H9 (cell line): ENCODE measurements around the gene CHML. TPM values are rescaled to one million over a fixed set of nuclear protein-coding genes. Genes with fewer than 3 reads are reported as not detected.

ENCODE experiments used
- DNase-seq: peaks from one replicate; pipeline ENCODE4 v3.0.0-alpha.2; 2017
- H2AFZ ChIP-seq: one replicate; pipeline ENCODE4 v1.6.1; 2013; ENCODE audit warnings: mild to moderate bottlenecking, low read length, control low read depth, moderate library complexity
- H2AK5ac ChIP-seq: 2 replicates; pipeline ENCODE4 v1.6.1; 2013; ENCODE audit warnings: low read length, control low read depth, mixed read lengths; ENCODE audit not compliant: insufficient read length
- H2BK120ac ChIP-seq: one replicate; pipeline ENCODE4 v1.6.1; 2013; ENCODE audit warnings: low read depth, mild to moderate bottlenecking, low read length, control low read depth, inconsistent platforms; ENCODE audit not compliant: poor library complexity, severe bottlenecking
- H2BK12ac ChIP-seq: 2 replicates; pipeline ENCODE4 v1.6.1; 2013; ENCODE audit warnings: low read length, control low read depth, mixed read lengths, low read depth; ENCODE audit not compliant: insufficient read length
- H2BK15ac ChIP-seq: 2 replicates; pipeline ENCODE4 v1.6.1; 2013; ENCODE audit warnings: low read depth, low read length, control low read depth
- H2BK20ac ChIP-seq: one replicate; pipeline ENCODE4 v1.6.1; 2013; ENCODE audit warnings: low read depth, mild to moderate bottlenecking, low read length, control low read depth, inconsistent platforms; ENCODE audit not compliant: poor library complexity, severe bottlenecking
- H2BK5ac ChIP-seq: 2 replicates; pipeline ENCODE4 v1.6.1; 2013; ENCODE audit warnings: low read length, control low read depth, mixed read lengths; ENCODE audit not compliant: insufficient read length
- H3K14ac ChIP-seq: 2 replicates; pipeline ENCODE4 v1.6.1; 2013; ENCODE audit warnings: low read length, control low read depth; ENCODE audit not compliant: insufficient read depth
- H3K18ac ChIP-seq: 2 replicates; pipeline ENCODE4 v1.6.1; 2013; ENCODE audit warnings: low read depth, mild to moderate bottlenecking, mixed read lengths, low read length, control low read depth; ENCODE audit not compliant: insufficient read length
- H3K23ac ChIP-seq: 2 replicates; pipeline ENCODE4 v1.6.1; 2013; ENCODE audit warnings: low read length, control low read depth, mixed read lengths, low read depth; ENCODE audit not compliant: insufficient read length
- H3K23me2 ChIP-seq: 2 replicates; pipeline ENCODE4 v1.6.1; 2013; ENCODE audit warnings: low read depth, mild to moderate bottlenecking, mixed read lengths, low read length, control low read depth; ENCODE audit not compliant: insufficient read length, poor library complexity, severe bottlenecking
- H3K27ac ChIP-seq: 2 replicates; pipeline ENCODE4 v1.5.1; 2013; ENCODE audit warnings: low read length, control low read depth, mixed read lengths, low read depth; ENCODE audit not compliant: insufficient read length
- H3K27me3 ChIP-seq: 2 replicates; pipeline ENCODE4 v1.6.1; 2013; ENCODE audit warnings: low read length, control low read depth, inconsistent platforms; ENCODE audit not compliant: insufficient read depth
- H3K4ac ChIP-seq: 2 replicates; pipeline ENCODE4 v1.6.1; 2013; ENCODE audit warnings: low read depth, mild to moderate bottlenecking, control low read depth, inconsistent platforms, low read length, moderate library complexity
- H3K4me1 ChIP-seq: 2 replicates; pipeline ENCODE4 v1.6.1; 2013; ENCODE audit warnings: low read length, control low read depth, inconsistent platforms; ENCODE audit not compliant: insufficient read depth
- H3K4me2 ChIP-seq: 2 replicates; pipeline ENCODE4 v1.6.1; 2013; ENCODE audit warnings: low read length, control low read depth, mixed read lengths; ENCODE audit not compliant: insufficient read length, insufficient read depth
- H3K56ac ChIP-seq: 2 replicates; pipeline ENCODE4 v1.6.1; 2013; ENCODE audit warnings: low read depth, mild to moderate bottlenecking, mixed read lengths, low read length, control low read depth; ENCODE audit not compliant: insufficient read length
- H3K79me1 ChIP-seq: 2 replicates; pipeline ENCODE4 v1.6.1; 2013; ENCODE audit warnings: low read depth, mild to moderate bottlenecking, moderate library complexity, low read length, control low read depth, inconsistent platforms; ENCODE audit not compliant: insufficient read depth, poor library complexity, severe bottlenecking
- H3K79me2 ChIP-seq: 2 replicates; pipeline ENCODE4 v1.6.1; 2013; ENCODE audit warnings: low read length, control low read depth, inconsistent platforms; ENCODE audit not compliant: insufficient read depth
- H3K9ac ChIP-seq: 2 replicates; pipeline ENCODE4 v1.6.1; 2013; ENCODE audit warnings: low read length, control low read depth, mixed read lengths; ENCODE audit not compliant: insufficient read length; ENCODE audit errors: extremely low read depth
- H3K9me3 ChIP-seq: one replicate; pipeline ENCODE4 v1.6.1; 2013; ENCODE audit warnings: low read depth, low read length, inconsistent platforms; ENCODE audit not compliant: control insufficient read depth
- H3T11ph ChIP-seq: one replicate; pipeline ENCODE4 v1.6.1; 2013; ENCODE audit warnings: mild to moderate bottlenecking, low read length, control low read depth, inconsistent platforms
- H4K20me1 ChIP-seq: one replicate; pipeline ENCODE4 v1.6.1; 2013; ENCODE audit not compliant: control insufficient read depth, insufficient read length, insufficient read depth
- H4K5ac ChIP-seq: 2 replicates; pipeline ENCODE4 v1.6.1; 2013; ENCODE audit warnings: low read depth, mild to moderate bottlenecking, mixed read lengths, low read length, control low read depth; ENCODE audit not compliant: insufficient read length
- H4K8ac ChIP-seq: replicated peaks from 2 replicates; pipeline ENCODE4 v1.6.1; 2013; ENCODE audit warnings: low read length, control low read depth, mixed read lengths, low read depth; ENCODE audit not compliant: insufficient read length
- H4K91ac ChIP-seq: 2 replicates; pipeline ENCODE4 v1.6.1; 2013; ENCODE audit warnings: low read depth, mild to moderate bottlenecking, moderate library complexity, mixed read lengths, low read length, control low read depth; ENCODE audit not compliant: insufficient read length
- H3K27ac Mint-ChIP-seq, 3 experiments: 2 replicates in 2 of 3; 3 replicates in 1 of 3; pipeline ENCODE4 v1.8.0; 2020 to 2021; ENCODE audit warnings: mixed read lengths in 3 of 3, mild to moderate bottlenecking in 1 of 3, moderate library complexity in 1 of 3
- H3K27me3 Mint-ChIP-seq: 2 replicates; pipeline ENCODE4 v1.8.0; 2021; ENCODE audit warnings: low read depth, mild to moderate bottlenecking, moderate library complexity, mixed read lengths
- H3K36me3 Mint-ChIP-seq, 3 experiments: 2 replicates in 2 of 3; 3 replicates in 1 of 3; pipeline ENCODE4 v1.8.0; 2020 to 2021; ENCODE audit warnings: low read depth in 3 of 3, mixed read lengths in 3 of 3; ENCODE audit not compliant: insufficient read depth in 1 of 3
- H3K4me1 Mint-ChIP-seq, 2 experiments: 2 replicates each; pipeline ENCODE4 v1.8.0; 2020; ENCODE audit warnings: mixed read lengths in 2 of 2
- H3K4me3 Mint-ChIP-seq, 2 experiments: 2 replicates in 1 of 2; 3 replicates in 1 of 2; pipeline ENCODE4 v1.8.0; 2020 to 2021; ENCODE audit warnings: mild to moderate bottlenecking in 2 of 2, mixed read lengths in 2 of 2, moderate library complexity in 1 of 2
- H3K9me3 Mint-ChIP-seq, 2 experiments: 2 replicates in 1 of 2; 3 replicates in 1 of 2; pipeline ENCODE4 v1.8.0; 2020; ENCODE audit warnings: mild to moderate bottlenecking in 2 of 2, mixed read lengths in 2 of 2, moderate library complexity in 1 of 2
- CTCF ChIP-seq: fragments of 200-600 bp; sonication (generic); conservative IDR thresholded peaks from 3 replicates; pipeline ENCODE4 v1.8.0; 2021; ENCODE audit warnings: antibody characterized with exemption, mild to moderate bottlenecking
- WGBS: extraction: QIAGEN DNeasy Blood & Tissue Kit; methylation state at CpG from one replicate; pipeline ENCODE4 v1.1.7; 2013; ENCODE audit warnings: missing lambda C conversion rate, low lambda C conversion rate, mixed read lengths; ENCODE audit not compliant: insufficient read length; ENCODE audit errors: extremely low coverage; 5-methylcytosine and 5-hydroxymethylcytosine counted together
- total RNA-seq: library from RNA; stranded (reverse); gene quantifications from 2 replicates; pipeline ENCODE4 v1.2.1, GENCODE V29; 2021

Gene CHML
- total RNA-seq, 1 experiment from 2014 or later: 45.7 TPM

GRCh38 chr1:241644259-241644658 is 4.1 kb upstream of the CHML start:
- peaks cover 3% of the 10 kb centered on the region for H3K23me2 ChIP-seq
- no peak overlapping the region for H4K8ac ChIP-seq
- H2AK5ac ChIP-seq: no peak overlapping the region
- H3K79me1 ChIP-seq: no peaks in the 10 kb centered on the region
- no peak overlapping the region for H3K27ac Mint-ChIP-seq
- no peak overlapping the region for H2BK20ac ChIP-seq
- H3T11ph ChIP-seq: no peak overlapping the region
- no peak overlapping the region for H3K14ac ChIP-seq
- no peak overlapping the region for H3K9ac ChIP-seq
- H3K36me3 Mint-ChIP-seq: peaks cover 2 to 17% (median 16%) of the 10 kb centered on the region in 3 experiments
- H3K27me3 ChIP-seq: no peaks in the 10 kb centered on the region
- H2BK120ac ChIP-seq: no peak overlapping the region
- no peaks in the 10 kb centered on the region for H3K9me3 ChIP-seq
- no peak overlapping the region for H4K91ac ChIP-seq
- no peak overlapping the region for H3K4me2 ChIP-seq
- H3K4me3 Mint-ChIP-seq: no peak overlapping the region
- H2AFZ ChIP-seq: no peak overlapping the region
- H2BK15ac ChIP-seq: no peak overlapping the region
- H3K4me1 Mint-ChIP-seq: peaks cover 5 to 6% of the 10 kb centered on the region in 2 experiments
- H2BK5ac ChIP-seq: no peak overlapping the region
- no peak overlapping the region for H3K4ac ChIP-seq
- no peak overlapping the region for H3K18ac ChIP-seq
- H3K56ac ChIP-seq: no peak overlapping the region
- H3K9me3 Mint-ChIP-seq: peaks cover 13 to 17% of the 10 kb centered on the region in 2 experiments
- H4K20me1 ChIP-seq: no peaks in the 10 kb centered on the region
- no peak overlapping the region for H4K5ac ChIP-seq
- H3K79me2 ChIP-seq: no peaks in the 10 kb centered on the region
- H2BK12ac ChIP-seq: no peak overlapping the region
- peaks cover 16% of the 10 kb centered on the region for H3K27me3 Mint-ChIP-seq
- no peak for TF ChIP-seq CTCF
- H3K27ac ChIP-seq: no peak overlapping the region
- no CpG with 5 or more reads among the region's 2 CpGs for WGBS
- DNase-seq: no peak
- no peak overlapping the region for H3K23ac ChIP-seq
- no peaks in the 10 kb centered on the region for H3K4me1 ChIP-seq
